ENCODE data around the gene SMARCB1.
A peak's percentile ranks its signal among the peaks of the same experiment; 100 is the strongest.

Gene SMARCB1

GRCh38 chr22:23836281-23836680 is 49.5 kb downstream of the SMARCB1 start:
- no peak overlapping the region for H3K4me3 ChIP-seq (ENCODE audit: low read depth, low read length)
- no peaks in the 10 kb centered on the region for H3K27me3 ChIP-seq (replicated peaks)
- in situ Hi-C loops (cut with HindIII; ENCODE audit: low pct_ligation_motif_present, low sequenced_read_pairs): no loop called here
- H3K27ac ChIP-seq: no peak overlapping the region
- H3K36me3 ChIP-seq (replicated peaks): peaks cover 19% of the 10 kb centered on the region
- no peak for DNase-seq
- no peak for TF ChIP-seq CTCF (IDR thresholded peaks at IDR 0.05; ENCODE audit: low read depth, low read length, missing control alignments)

- Histone ChIP-seq H3K4me3 (ENCODE audit: low read depth, low read length) (no peak overlapping the region), H3K27me3 (replicated peaks) (no peaks in the 10 kb centered on the region), H3K27ac (no peak overlapping the region), H3K36me3 (replicated peaks) (peaks cover 13% of the 10 kb centered on the region)
- no peak for TF ChIP-seq CTCF (IDR thresholded peaks at IDR 0.05; ENCODE audit: low read depth, low read length, missing control alignments)
- no peak for DNase-seq
- in situ Hi-C loops (cut with HindIII; ENCODE audit: low pct_ligation_motif_present, low sequenced_read_pairs): no loop called here
These were observed 50.1 kb downstream of the SMARCB1 start for GRCh38 chr22:23836692-23837495.

GRCh38 chr22:23837496-23837859 is 50.7 kb downstream of the SMARCB1 start:
- DNase-seq: no peak
- peaks cover 12% of the 10 kb centered on the region for H3K36me3 ChIP-seq (replicated peaks)
- in situ Hi-C loops (cut with HindIII; ENCODE audit: low pct_ligation_motif_present, low sequenced_read_pairs): no loop called here
- no peak overlapping the region for H3K4me3 ChIP-seq (ENCODE audit: low read depth, low read length)
- no peaks in the 10 kb centered on the region for H3K27me3 ChIP-seq (replicated peaks)
- TF ChIP-seq CTCF (IDR thresholded peaks at IDR 0.05; ENCODE audit: low read depth, low read length, missing control alignments): no peak
- no peak overlapping the region for H3K27ac ChIP-seq

GRCh38 chr22:23837911-23838680 is 51.3 kb downstream of the SMARCB1 start:
- no peak for DNase-seq
- Histone ChIP-seq H3K4me3 (ENCODE audit: low read depth, low read length) (peak overlapping the region; percentile 52), H3K36me3 (replicated peaks) (peaks cover 12% of the 10 kb centered on the region), H3K27ac (no peak overlapping the region), H3K27me3 (replicated peaks) (no peaks in the 10 kb centered on the region)
- in situ Hi-C loops (cut with HindIII; ENCODE audit: low pct_ligation_motif_present, low sequenced_read_pairs): no loop called here
- TF ChIP-seq CTCF (IDR thresholded peaks at IDR 0.05; ENCODE audit: low read depth, low read length, missing control alignments): no peak

GRCh38 chr22:23838681-23839468 is 52.1 kb downstream of the SMARCB1 start, which contains the start of gene DERL3:
Gene DERL3 (minus strand): TSS chr22:23839006. CDS start chr22:23838987, 19 bp downstream.
- peak within 1 kb of the TSS; percentile 52 for H3K4me3 ChIP-seq (ENCODE audit: low read depth, low read length)
- in situ Hi-C loops (cut with HindIII; ENCODE audit: low pct_ligation_motif_present, low sequenced_read_pairs): no loop called here
- H3K27me3 ChIP-seq (replicated peaks): no peaks in the 10 kb centered on the region
- no peak within 1 kb of the TSS for H3K27ac ChIP-seq
- TF ChIP-seq CTCF (IDR thresholded peaks at IDR 0.05; ENCODE audit: low read depth, low read length, missing control alignments): no peak
- H3K36me3 ChIP-seq (replicated peaks): peaks cover 12% of the 10 kb centered on the region
- peak; percentile 99 for DNase-seq
